ENCODE data around the gene FXYD6.

The FXYD6 gene

GRCh38 chr11:117830674-117831351 is 45.6 kb downstream of the FXYD6 start:
- DNase-seq (ENCODE audit: low read depth, low spot score): no peak

GRCh38 chr11:117830072-117830471 is 46.4 kb downstream of the FXYD6 start:
- DNase-seq (ENCODE audit: low read depth, low spot score): no peak

- no peak for DNase-seq (ENCODE audit: low read depth, low spot score)
Measured at GRCh38 chr11:117829369-117829725, 47.1 kb downstream of the FXYD6 start.

- DNase-seq (ENCODE audit: low read depth, low spot score): peak; percentile 92
Measured at GRCh38 chr11:117828611-117829368, 47.7 kb downstream of the FXYD6 start.

GRCh38 chr11:117827521-117828511 is 48.6 kb downstream of the FXYD6 start:
- DNase-seq (ENCODE audit: low read depth, low spot score): no peak

- no peak for DNase-seq (ENCODE audit: low read depth, low spot score)
Measured at GRCh38 chr11:117826832-117827231, 49.6 kb downstream of the FXYD6 start.

GRCh38 chr11:117826190-117826570 is 50.3 kb downstream of the FXYD6 start:
- DNase-seq (ENCODE audit: low read depth, low spot score): no peak

- DNase-seq (ENCODE audit: low read depth, low spot score): no peak
Measured at GRCh38 chr11:117825538-117826189, 50.8 kb downstream of the FXYD6 start.

GRCh38 chr11:117824571-117825537 is 51.6 kb downstream of the FXYD6 start, which contains the start of gene FXYD2:
Gene FXYD2, minus strand, starts transcription at chr11:117824744. Its CDS starts 66 bp downstream, at chr11:117824678.
- no peak for DNase-seq (ENCODE audit: low read depth, low spot score)

- DNase-seq (ENCODE audit: low read depth, low spot score): no peak
Measured at GRCh38 chr11:117823946-117824420, 52.5 kb downstream of the FXYD6 start.

- DNase-seq (ENCODE audit: low read depth, low spot score): no peak
Measured at GRCh38 chr11:117823294-117823945, 53.0 kb downstream of the FXYD6 start.

GRCh38 chr11:117822074-117823033 is 54.1 kb downstream of the FXYD6 start:
- peak; percentile 47 for DNase-seq (ENCODE audit: low read depth, low spot score)

GRCh38 chr11:117821431-117821830 is 55.0 kb downstream of the FXYD6 start:
- DNase-seq (ENCODE audit: low read depth, low spot score): no peak

- no peak for DNase-seq (ENCODE audit: low read depth, low spot score)
Measured at GRCh38 chr11:117820516-117820915, 55.9 kb downstream of the FXYD6 start.

- no peak for DNase-seq (ENCODE audit: low read depth, low spot score)
Measured at GRCh38 chr11:117820071-117820470, 56.4 kb downstream of the FXYD6 start.

- DNase-seq (ENCODE audit: low read depth, low spot score): peak; percentile 88
Measured at GRCh38 chr11:117819096-117820040, 57.1 kb downstream of the FXYD6 start.
